HG03558 (cell line): ENCODE measurements around the gene PSMA2.
"Not testable (repeated sequence)": the region's sequence is repeated elsewhere in the genome, so short reads cannot be mapped to it uniquely, and the experiment has no call there.

Experiments
- ATAC-seq: cut with Tn5 transposase; IDR thresholded peaks from one replicate; pipeline ENCODE4 v1.9.1; 2021; ENCODE audit warnings: moderate number of reproducible peaks; ENCODE audit not compliant: unreplicated experiment; ENCODE audit errors: extremely low read depth

PSMA2 gene

DNA sequence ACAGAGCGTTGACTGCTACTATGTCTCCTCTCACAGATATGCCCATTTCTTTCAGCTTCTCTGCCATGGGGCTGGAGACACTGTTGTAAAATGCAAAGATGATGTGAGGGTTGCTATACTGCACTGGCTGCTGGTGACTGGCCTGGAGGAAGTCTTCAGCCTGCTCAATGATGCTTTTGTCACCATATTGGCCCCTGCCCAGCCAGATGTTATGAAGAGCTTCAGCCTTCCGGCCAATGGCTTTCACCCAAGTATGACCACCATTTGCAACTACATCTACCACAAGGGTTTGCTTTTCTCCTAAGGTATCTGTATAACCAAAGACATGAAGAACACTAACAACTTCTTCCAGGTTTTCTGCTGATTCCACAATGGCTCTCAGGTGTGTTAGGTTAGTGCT, 21.7 kb downstream of the PSMA2 start:
- no peak for ATAC-seq

DNA sequence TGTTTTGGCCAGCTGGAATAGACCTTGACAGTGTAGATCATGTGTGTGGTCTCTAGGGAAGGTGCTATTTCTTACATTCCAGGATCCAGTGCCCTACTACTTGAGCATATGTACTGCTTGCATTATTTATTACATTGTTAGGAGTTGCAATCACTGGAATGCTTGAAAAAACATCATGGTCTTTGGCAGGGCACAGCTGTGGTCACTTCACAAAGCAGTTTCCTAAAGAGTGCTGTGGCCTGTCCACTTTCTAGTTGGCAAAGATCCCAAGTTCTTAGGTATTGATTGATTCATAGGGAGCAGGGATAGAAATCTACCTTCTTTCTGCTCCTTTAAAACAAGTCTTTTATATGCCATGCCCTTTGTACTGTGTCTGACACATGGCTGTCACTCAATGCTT, 24.7 kb downstream of the PSMA2 start:
- ATAC-seq: no peak

- ATAC-seq: no peak
Observed at GRCh38 chr7:42906181-42906580, 25.8 kb downstream of the PSMA2 start.

- ATAC-seq: no peak
Observed at GRCh38 chr7:42902331-42902730, 29.6 kb downstream of the PSMA2 start.

- ATAC-seq: no peak
Observed at GRCh38 chr7:42900842-42901241, 31.1 kb downstream of the PSMA2 start.

DNA sequence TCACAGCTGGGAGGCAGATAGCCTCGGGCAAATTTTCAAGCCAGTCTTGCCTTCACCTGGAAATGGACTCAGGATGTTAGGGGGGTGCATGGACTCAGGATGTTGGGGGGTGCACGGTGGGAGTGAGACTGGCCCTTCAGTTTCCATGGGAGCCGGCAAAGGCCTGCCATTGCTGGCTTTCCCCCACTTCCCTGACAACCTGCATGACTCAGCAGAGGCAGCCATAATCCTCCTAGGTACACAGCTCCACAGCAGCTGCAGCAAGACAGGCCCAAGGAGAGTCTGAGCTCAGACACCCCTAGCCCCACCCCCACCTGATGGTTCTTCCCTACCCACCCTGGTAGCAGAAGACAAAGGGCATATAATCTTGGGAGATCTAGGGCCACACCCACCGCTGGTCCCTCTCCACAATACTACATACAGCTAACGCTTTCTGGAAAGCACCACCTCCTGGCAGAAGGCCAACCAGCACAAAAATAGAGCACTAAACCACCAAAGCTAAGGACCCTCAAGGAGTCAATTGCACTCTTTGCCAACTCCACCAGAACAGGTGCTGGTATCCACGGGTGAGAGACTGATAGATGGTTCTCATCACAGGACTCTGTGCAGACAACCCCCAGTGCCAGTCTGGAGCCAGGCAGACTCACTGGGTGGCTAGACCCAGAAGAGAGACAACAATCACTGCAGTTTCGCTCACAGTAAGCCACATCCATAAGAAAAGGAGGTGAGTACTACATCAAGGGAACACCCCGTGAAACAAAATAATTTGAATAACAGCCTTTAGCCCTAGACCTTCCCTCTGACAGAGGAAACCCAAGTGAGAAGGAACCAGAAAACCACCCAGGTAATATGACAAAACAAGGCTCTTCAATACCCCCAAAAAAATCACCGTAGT, 38.4 kb downstream of the PSMA2 start:
- no peak for ATAC-seq

DNA sequence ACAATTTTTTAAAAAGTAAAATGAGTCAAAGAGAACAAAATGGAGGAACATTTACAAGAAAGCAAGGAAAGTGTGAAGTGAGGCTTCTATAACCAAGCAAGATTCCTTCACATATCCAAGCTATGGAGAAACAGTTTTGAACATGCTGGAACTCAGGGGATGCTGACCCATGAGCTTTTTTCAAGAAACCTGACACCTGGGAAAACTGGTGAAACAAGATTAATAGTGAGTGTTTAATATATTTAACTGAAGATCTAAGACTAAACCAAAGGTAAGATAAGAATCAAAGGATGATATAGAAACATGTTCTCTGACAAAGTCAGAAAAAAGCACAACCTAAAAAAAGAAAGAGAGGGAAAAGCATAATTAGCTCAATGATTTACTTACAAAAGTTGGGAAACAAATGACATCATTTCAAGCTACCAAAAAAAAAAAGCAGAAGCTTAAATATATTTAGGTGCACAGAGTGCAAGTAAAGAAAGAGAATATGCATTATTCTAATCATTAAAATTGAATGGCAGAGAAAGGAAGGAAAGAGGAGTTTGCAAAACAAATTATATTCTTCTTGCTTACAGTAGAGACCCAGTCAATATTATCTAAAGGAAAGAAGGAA, 45.0 kb downstream of the PSMA2 start:
- ATAC-seq: no peak

DNA sequence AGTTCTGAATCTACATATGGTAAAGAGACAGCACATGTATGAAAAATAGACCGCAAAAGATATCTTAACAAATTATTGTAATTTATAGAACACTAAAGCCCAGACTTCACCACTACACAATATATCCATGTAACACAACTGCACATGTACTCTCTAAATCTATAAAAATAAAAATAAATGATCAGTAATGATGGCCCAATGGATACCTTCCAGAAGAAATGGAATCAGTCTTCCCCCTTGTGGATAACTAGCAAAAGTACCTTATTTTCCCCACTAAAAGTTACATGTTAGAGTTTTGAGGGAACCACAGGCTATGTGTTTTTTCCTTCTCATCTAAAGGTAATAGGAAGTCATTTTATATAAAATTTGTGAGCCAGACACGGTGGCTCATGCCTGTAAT, 45.8 kb downstream of the PSMA2 start:
- no peak for ATAC-seq

DNA sequence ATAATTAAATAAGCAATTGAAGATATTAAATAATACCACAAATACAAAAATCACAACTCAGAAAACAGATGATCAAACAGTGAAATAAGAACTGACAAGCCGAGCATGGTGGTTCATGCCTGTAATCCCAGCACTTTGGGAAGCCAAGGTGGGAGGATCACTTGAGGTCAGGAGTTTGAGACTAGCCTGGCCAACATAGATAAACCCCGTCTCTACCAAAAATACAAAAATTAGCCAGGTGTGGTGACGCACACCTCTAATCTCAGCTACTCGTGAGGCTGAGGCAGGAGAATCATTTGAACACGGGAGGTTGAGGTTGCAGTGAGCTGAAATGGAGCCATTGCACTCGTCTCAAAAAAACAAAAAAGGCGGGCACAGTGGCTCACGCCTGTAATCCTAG, 46.8 kb downstream of the PSMA2 start:
- ATAC-seq: not testable (repeated sequence)

DNA sequence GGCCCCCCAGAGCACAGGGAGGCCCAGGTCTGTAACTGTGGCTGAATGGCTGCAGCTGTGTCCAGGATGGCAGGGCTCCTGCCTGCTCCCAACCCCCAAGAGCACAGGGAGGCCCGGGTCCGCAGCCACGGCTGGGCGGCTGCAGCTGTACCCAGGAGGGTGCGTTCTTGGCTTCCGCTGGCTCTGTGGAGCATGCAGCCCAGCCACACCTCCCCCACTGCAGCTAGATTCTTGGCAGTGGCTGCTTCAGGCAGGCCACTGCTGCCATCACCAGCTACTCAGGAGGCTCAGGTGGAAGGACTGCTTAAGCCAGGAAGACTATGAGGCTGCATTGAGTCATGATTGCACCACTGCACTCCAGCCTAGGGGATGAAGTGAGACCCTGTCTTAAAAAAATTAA, 48.0 kb downstream of the PSMA2 start:
- no peak for ATAC-seq

- no peak for ATAC-seq
Observed at GRCh38 chr7:42880392-42880791, 51.6 kb downstream of the PSMA2 start.

GRCh38 chr7:42878303-42878702, 53.7 kb downstream of the PSMA2 start:
- ATAC-seq: no peak

GRCh38 chr7:42877862-42878261, 54.1 kb downstream of the PSMA2 start:
- no peak for ATAC-seq

GRCh38 chr7:42876182-42877068, 55.5 kb downstream of the PSMA2 start:
- no peak for ATAC-seq

GRCh38 chr7:42869131-42870020, 62.6 kb downstream of the PSMA2 start:
- peak; percentile 92 for ATAC-seq

DNA sequence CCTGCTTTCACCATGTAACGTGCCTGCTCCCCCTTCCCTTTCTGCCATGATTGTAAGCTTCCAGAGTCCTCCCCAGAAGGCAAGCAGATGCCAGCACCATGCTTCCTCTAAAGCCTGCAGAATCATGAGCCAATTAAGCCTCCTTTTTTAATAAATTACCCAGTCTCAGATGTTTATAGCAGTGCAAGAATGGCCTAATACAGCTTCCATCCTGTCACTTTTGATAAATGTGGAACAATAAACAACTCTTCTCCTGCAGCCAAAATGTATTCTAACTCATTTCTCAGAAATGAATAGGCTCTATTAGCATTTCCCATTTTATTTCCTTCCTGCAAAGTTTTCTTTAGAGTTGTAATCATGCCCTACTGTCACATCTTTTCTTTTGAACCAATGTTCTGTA, 63.5 kb downstream of the PSMA2 start:
- no peak for ATAC-seq
